DOHH2 (cell line): ENCODE results near the gene DYNC2H1.

Experiments
- CTCF ChIP-seq: fragments of 200-600 bp; sonication (generic); IDR thresholded peaks from one replicate; pipeline ENCODE4 v1.5.1; 2014; ENCODE audit warnings: antibody characterized with exemption, mild to moderate bottlenecking, low read depth, low read length; ENCODE audit not compliant: poor library complexity, severe bottlenecking
- EZH2phosphoT487 ChIP-seq: fragments of 200-600 bp; sonication (generic); IDR thresholded peaks from 2 replicates; pipeline ENCODE4 v1.6.1; 2017; ENCODE audit warnings: borderline replicate concordance, mild to moderate bottlenecking, antibody characterized with exemption, low read length, moderate library complexity, mixed read lengths

- TF ChIP-seq CTCF (no peak), EZH2phosphoT487 (no peak)
Observed at GRCh38 chr11:103370076-103370475, 260.9 kb downstream of the DYNC2H1 start.
